ENCODE data around the gene SYNDIG1. TPM values are rescaled to one million over a fixed set of nuclear protein-coding genes. Genes with fewer than 3 reads are reported as not detected.

The SYNDIG1 gene
- total RNA-seq, 1 donor = 2.2 TPM

DNA sequence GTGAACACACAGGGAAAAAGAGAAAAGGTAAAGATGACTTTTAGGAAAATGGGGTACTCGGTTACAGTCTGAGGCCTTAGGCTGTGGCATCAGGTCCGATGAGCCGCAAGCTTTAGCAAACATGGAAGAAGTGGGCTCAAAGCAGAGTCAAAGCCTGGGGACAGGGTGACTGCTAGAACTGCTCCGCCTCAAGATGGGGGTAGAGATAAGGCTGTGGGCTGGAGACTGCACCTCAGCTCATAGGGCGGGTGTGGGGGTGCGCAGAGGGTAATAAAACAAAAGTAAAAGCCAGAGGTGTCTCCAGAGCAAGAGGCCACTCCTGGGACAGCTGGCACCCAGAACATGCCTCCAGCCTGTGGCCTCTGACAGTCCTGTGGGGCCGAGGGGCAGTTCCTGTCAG is 21.3 kb upstream of the SYNDIG1 start:
- Histone ChIP-seq H3K27me3 (ENCODE audit: insufficient read depth, low read length) (peaks cover 10% of the 10 kb centered on the region), H4K20me1 (ENCODE audit: insufficient read depth, low read length) (no peaks in the 10 kb centered on the region), H3K4me3 (ENCODE audit: insufficient read depth, low read length) (no peak overlapping the region), H3K4me1 (ENCODE audit: insufficient read depth, low read length) (no peaks in the 10 kb centered on the region), H3K4me2 (ENCODE audit: insufficient read depth, low read length) (no peak overlapping the region), H3K36me3 (ENCODE audit: insufficient read depth, low read length) (no peaks in the 10 kb centered on the region), H3K79me2 (ENCODE audit: insufficient read depth, low read length) (no peaks in the 10 kb centered on the region), H3K9me3 (ENCODE audit: low read depth, low read length) (no peaks in the 10 kb centered on the region), H2AFZ (ENCODE audit: low read length) (no peak overlapping the region), H3K27ac (ENCODE audit: low read depth, low read length) (no peak overlapping the region)
- DNase-seq (ENCODE audit: insufficient read length, low spot score, missing footprints) = no peak
- TF ChIP-seq, protein P1, sequence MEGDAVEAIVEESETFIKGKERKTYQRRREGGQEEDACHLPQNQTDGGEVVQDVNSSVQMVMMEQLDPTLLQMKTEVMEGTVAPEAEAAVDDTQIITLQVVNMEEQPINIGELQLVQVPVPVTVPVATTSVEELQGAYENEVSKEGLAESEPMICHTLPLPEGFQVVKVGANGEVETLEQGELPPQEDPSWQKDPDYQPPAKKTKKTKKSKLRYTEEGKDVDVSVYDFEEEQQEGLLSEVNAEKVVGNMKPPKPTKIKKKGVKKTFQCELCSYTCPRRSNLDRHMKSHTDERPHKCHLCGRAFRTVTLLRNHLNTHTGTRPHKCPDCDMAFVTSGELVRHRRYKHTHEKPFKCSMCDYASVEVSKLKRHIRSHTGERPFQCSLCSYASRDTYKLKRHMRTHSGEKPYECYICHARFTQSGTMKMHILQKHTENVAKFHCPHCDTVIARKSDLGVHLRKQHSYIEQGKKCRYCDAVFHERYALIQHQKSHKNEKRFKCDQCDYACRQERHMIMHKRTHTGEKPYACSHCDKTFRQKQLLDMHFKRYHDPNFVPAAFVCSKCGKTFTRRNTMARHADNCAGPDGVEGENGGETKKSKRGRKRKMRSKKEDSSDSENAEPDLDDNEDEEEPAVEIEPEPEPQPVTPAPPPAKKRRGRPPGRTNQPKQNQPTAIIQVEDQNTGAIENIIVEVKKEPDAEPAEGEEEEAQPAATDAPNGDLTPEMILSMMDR (IDR thresholded peaks at IDR 0.05; ENCODE audit: extremely low read depth, low read depth, low read length) = no peak

DNA sequence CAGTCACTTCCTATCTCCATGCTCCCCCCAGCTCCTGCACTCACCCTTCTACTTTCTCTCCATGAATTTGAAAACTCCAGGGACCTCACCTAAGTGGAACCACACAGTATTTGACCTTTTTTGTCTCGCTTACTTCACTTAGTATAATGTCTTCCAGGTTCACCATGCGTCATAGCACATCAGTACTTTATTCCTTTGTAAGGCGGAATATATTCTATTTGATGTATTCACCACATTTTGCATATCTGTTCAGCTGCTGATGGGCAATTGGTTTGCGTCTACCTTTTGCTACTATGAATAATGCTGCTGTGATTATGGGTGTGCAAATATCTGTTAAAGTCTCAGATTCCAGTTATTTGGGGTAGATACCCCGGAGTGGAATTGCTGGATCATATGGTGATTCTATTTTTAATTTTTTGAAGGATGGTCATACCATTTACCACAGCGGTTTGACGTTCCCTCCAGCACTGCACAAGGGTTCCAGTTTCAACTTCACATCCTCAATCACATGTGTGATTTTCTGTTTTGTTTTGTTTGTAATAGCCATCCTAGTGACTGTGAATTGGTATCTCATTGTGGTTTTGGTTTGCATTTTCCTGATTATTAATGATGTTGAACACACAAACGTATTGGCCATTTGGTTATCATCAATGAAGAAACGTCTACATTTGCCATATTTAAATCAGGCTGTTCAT is 20.3 kb upstream of the SYNDIG1 start:
- no peaks in the 10 kb centered on the region for H3K4me1 ChIP-seq (ENCODE audit: insufficient read depth, low read length)
- TF ChIP-seq, protein P1 (IDR thresholded peaks at IDR 0.05; ENCODE audit: extremely low read depth, low read depth, low read length) = no peak
- no peak overlapping the region for H2AFZ ChIP-seq (ENCODE audit: low read length)
- no peak overlapping the region for H3K4me2 ChIP-seq (ENCODE audit: insufficient read depth, low read length)
- H4K20me1 ChIP-seq (ENCODE audit: insufficient read depth, low read length) = no peaks in the 10 kb centered on the region
- H3K36me3 ChIP-seq (ENCODE audit: insufficient read depth, low read length) = no peaks in the 10 kb centered on the region
- H3K27ac ChIP-seq (ENCODE audit: low read depth, low read length) = no peak overlapping the region
- no peaks in the 10 kb centered on the region for H3K9me3 ChIP-seq (ENCODE audit: low read depth, low read length)
- peaks cover 7% of the 10 kb centered on the region for H3K27me3 ChIP-seq (ENCODE audit: insufficient read depth, low read length)
- no peak for DNase-seq (ENCODE audit: insufficient read length, low spot score, missing footprints)
- H3K79me2 ChIP-seq (ENCODE audit: insufficient read depth, low read length) = no peaks in the 10 kb centered on the region
- no peak overlapping the region for H3K4me3 ChIP-seq (ENCODE audit: insufficient read depth, low read length)

GRCh38 chr20:24450177-24450576 is 19.3 kb upstream of the SYNDIG1 start:
- H4K20me1 ChIP-seq (ENCODE audit: insufficient read depth, low read length) = no peaks in the 10 kb centered on the region
- TF ChIP-seq, protein P1 (IDR thresholded peaks at IDR 0.05; ENCODE audit: extremely low read depth, low read depth, low read length) = no peak
- H3K36me3 ChIP-seq (ENCODE audit: insufficient read depth, low read length) = no peaks in the 10 kb centered on the region
- H3K79me2 ChIP-seq (ENCODE audit: insufficient read depth, low read length) = no peaks in the 10 kb centered on the region
- no peaks in the 10 kb centered on the region for H3K4me1 ChIP-seq (ENCODE audit: insufficient read depth, low read length)
- no peaks in the 10 kb centered on the region for H3K9me3 ChIP-seq (ENCODE audit: low read depth, low read length)
- no peak overlapping the region for H3K27ac ChIP-seq (ENCODE audit: low read depth, low read length)
- no peak overlapping the region for H3K4me2 ChIP-seq (ENCODE audit: insufficient read depth, low read length)
- peaks cover 11% of the 10 kb centered on the region for H3K27me3 ChIP-seq (ENCODE audit: insufficient read depth, low read length)
- H3K4me3 ChIP-seq (ENCODE audit: insufficient read depth, low read length) = no peak overlapping the region
- no peak overlapping the region for H2AFZ ChIP-seq (ENCODE audit: low read length)
- DNase-seq (ENCODE audit: insufficient read length, low spot score, missing footprints) = no peak

DNA sequence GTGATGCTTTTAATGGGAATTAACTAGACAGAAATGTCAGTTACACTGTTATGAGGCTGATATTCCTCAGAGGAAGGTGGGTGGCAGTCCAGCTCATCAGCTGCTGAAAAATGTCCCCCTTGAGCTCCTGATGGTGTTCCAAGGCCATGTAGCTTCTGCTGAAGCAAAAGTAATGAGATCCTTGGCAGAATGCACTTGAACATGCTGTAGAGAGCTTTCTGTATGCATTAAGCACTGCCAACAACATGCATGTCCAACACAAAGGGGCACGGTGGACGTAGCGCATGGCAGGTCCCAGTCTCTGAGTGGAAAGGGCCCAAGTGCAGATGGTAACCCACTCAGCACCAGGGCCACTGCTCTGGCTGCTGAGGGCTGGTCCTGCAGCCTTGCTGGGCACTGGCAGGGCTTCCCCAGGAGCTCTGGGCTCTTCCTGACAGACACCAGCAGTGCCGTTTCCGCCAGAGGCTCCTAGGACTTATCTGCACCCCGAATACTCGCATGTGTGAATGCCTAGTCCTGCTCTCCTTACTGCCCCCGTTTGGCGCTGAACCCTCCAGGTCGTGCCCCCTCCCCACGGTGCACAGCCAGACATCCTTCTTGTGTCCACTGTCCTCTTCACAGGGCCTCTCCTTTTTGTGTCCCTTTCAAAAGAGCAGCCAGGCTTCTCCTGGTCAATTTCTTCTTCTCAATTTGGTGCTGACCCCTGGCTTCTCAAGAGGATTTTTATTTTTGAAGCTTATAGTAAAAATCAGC is 18.6 kb upstream of the SYNDIG1 start:
- Histone ChIP-seq H3K9me3 (ENCODE audit: low read depth, low read length) (no peaks in the 10 kb centered on the region), H3K4me3 (ENCODE audit: insufficient read depth, low read length) (no peak overlapping the region), H4K20me1 (ENCODE audit: insufficient read depth, low read length) (no peaks in the 10 kb centered on the region), H3K4me1 (ENCODE audit: insufficient read depth, low read length) (no peaks in the 10 kb centered on the region), H3K79me2 (ENCODE audit: insufficient read depth, low read length) (no peaks in the 10 kb centered on the region), H3K27me3 (ENCODE audit: insufficient read depth, low read length) (peaks cover 11% of the 10 kb centered on the region), H3K36me3 (ENCODE audit: insufficient read depth, low read length) (no peaks in the 10 kb centered on the region), H3K27ac (ENCODE audit: low read depth, low read length) (no peak overlapping the region), H3K4me2 (ENCODE audit: insufficient read depth, low read length) (no peak overlapping the region), H2AFZ (ENCODE audit: low read length) (no peak overlapping the region)
- no peak for DNase-seq (ENCODE audit: insufficient read length, low spot score, missing footprints)
- TF ChIP-seq, protein P1 (IDR thresholded peaks at IDR 0.05; ENCODE audit: extremely low read depth, low read depth, low read length) = no peak
